Activated CD8-positive, alpha-beta memory T cell treated with anti-CD3 and anti-CD28 coated beads for 1 hour (primary cell): ENCODE measurements around the gene UPK3A.
"Not testable (repeated sequence)": the region's sequence is repeated elsewhere in the genome, so short reads cannot be mapped to it uniquely, and the experiment has no call there.

Experiments
- DNase-seq, 2 donors: peaks; one replicate each; pipeline ENCODE4 v3.0.0-alpha.2; 2020; ENCODE audit warnings: low read depth in 1 of 2; ENCODE audit errors: extremely low read depth in 1 of 2

UPK3A gene

GRCh38 chr22:45254789-45255278 lies 29.9 kb upstream of the UPK3A start:
- no peak for DNase-seq

- DNase-seq: not testable (repeated sequence)
Observed at GRCh38 chr22:45257941-45258340, 26.8 kb upstream of the UPK3A start.

GRCh38 chr22:45259754-45260394 lies 24.9 kb upstream of the UPK3A start:
- no peak for DNase-seq

- DNase-seq: not testable (repeated sequence)
Observed at GRCh38 chr22:45260395-45260759, 24.4 kb upstream of the UPK3A start.

GRCh38 chr22:45261407-45262088 lies 23.2 kb upstream of the UPK3A start:
- DNase-seq: no peak

GRCh38 chr22:45262195-45262930 lies 22.4 kb upstream of the UPK3A start:
- DNase-seq: no peak

GRCh38 chr22:45262931-45263462 lies 21.8 kb upstream of the UPK3A start:
- no peak for DNase-seq

- no peak for DNase-seq
Observed at GRCh38 chr22:45263463-45264269, 21.1 kb upstream of the UPK3A start.

GRCh38 chr22:45265535-45265934 lies 19.2 kb upstream of the UPK3A start:
- DNase-seq: no peak

GRCh38 chr22:45268167-45268957 lies 16.4 kb upstream of the UPK3A start:
- no peak for DNase-seq

GRCh38 chr22:45268958-45269844 lies 15.5 kb upstream of the UPK3A start:
- DNase-seq: peak; percentile 76 to 90

- DNase-seq: no peak
Observed at GRCh38 chr22:45270095-45271020, 14.4 kb upstream of the UPK3A start.

GRCh38 chr22:45271667-45272201 lies 13.0 kb upstream of the UPK3A start:
- DNase-seq: no peak

- DNase-seq: no peak
Observed at GRCh38 chr22:45272498-45272897, 12.3 kb upstream of the UPK3A start.

GRCh38 chr22:45273452-45274075 lies 11.2 kb upstream of the UPK3A start:
- no peak for DNase-seq

- no peak for DNase-seq
Observed at GRCh38 chr22:45276507-45277105, 8.1 kb upstream of the UPK3A start.

- not testable (repeated sequence) for DNase-seq
Observed at GRCh38 chr22:45277720-45278119, 7.0 kb upstream of the UPK3A start.
